ENCODE measurements around the gene PLEKHA7.

DNA sequence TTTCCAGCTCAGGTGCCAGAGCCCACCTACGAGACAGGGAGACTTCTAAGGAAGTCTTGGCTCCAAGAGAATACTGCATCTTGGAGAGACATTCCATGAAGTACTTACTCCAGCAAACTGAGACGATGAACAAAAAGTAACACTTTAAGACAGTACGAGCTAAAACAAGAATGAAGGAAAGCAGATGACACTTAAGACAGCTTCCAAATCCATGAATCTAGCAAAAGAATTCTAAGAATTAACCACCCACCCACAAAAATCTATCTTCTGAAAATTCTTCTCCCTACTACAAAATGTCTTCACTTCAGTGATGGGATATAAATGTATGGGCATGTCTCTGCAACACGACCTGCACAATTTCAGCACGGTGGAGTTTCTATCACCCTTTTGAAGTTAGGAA is 142.8 kb downstream of the PLEKHA7 start:
- TF ChIP-seq, protein P1, sequence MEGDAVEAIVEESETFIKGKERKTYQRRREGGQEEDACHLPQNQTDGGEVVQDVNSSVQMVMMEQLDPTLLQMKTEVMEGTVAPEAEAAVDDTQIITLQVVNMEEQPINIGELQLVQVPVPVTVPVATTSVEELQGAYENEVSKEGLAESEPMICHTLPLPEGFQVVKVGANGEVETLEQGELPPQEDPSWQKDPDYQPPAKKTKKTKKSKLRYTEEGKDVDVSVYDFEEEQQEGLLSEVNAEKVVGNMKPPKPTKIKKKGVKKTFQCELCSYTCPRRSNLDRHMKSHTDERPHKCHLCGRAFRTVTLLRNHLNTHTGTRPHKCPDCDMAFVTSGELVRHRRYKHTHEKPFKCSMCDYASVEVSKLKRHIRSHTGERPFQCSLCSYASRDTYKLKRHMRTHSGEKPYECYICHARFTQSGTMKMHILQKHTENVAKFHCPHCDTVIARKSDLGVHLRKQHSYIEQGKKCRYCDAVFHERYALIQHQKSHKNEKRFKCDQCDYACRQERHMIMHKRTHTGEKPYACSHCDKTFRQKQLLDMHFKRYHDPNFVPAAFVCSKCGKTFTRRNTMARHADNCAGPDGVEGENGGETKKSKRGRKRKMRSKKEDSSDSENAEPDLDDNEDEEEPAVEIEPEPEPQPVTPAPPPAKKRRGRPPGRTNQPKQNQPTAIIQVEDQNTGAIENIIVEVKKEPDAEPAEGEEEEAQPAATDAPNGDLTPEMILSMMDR (IDR thresholded peaks at IDR 0.05), result no peak
- no peak for TF ChIP-seq EP300 (IDR thresholded peaks at IDR 0.05)

All from suprapubic skin (tissue), 3 donors.